ENCODE measurements around the gene TGM2.

The TGM2 gene

DNA sequence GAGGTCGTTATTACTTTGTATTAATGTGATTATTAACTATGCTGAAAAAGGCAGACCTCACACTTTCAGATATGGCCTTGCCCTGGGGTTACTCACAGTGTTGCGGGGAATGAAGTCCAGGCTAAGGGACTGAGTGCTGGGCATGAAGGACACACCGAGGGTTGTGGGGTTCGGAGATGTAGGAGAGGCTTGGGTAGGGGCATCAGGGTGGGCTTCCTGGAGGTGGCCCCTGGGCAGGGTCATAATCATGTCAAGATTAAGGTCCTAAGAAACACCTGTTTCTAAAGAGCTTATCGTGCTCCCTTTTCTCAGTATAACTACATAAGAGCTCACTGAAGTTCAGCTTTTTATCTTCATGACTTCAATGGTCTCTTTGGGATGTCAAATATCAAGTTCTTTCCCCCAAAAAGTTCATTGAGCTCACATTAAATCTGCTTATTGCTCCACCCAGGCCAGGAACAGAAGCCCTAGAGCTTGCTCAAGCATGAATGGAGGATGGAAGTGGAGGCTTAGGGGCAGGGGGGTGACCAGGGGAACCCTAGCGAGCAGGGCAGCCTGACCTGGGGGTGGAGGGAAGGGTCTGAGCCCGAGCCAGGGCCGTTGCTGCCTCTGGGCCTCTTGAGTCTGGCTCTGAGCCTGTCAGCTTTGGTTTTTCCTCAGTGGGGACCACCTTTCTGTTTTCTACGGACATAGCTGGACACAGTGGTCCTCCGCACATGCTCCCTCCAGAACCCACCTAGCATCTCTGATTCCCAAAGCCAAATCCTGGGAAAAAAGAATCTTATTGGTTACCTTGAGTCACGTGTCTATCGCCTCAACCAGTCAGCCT, 37.3 kb upstream of the TGM2 start:
- Histone ChIP-seq H3K4me3 (ENCODE audit: low read length) (no peak overlapping the region), H3K4me1 (ENCODE audit: low read length) (no peaks in the 10 kb centered on the region), H3K9me2 (replicated peaks; ENCODE audit: insufficient read depth, low read length) (no peaks in the 10 kb centered on the region), H3K27ac (ENCODE audit: low read length) (no peak overlapping the region), H3K9ac (ENCODE audit: low read length) (no peak overlapping the region), H3K27me3 (replicated peaks; ENCODE audit: insufficient read depth, low read length) (no peaks in the 10 kb centered on the region), H3K79me2 (ENCODE audit: low read length) (no peaks in the 10 kb centered on the region), H3K36me3 (replicated peaks; ENCODE audit: insufficient read depth, low read length) (no peaks in the 10 kb centered on the region), H4K20me1 (ENCODE audit: insufficient read depth, low read length) (no peaks in the 10 kb centered on the region), H2AFZ (ENCODE audit: low read length) (no peak overlapping the region), H3F3A (ENCODE audit: insufficient read depth, low read length) (no peaks in the 10 kb centered on the region), H3K9me3 (replicated peaks; ENCODE audit: insufficient read depth, low read length) (no peaks in the 10 kb centered on the region), H3K4me2 (ENCODE audit: low read depth, low read length) (no peak overlapping the region)
- TF ChIP-seq CTCF (IDR thresholded peaks at IDR 0.05; ENCODE audit: low read length) (no peak), EZH2 (optimal IDR thresholded peaks at IDR 0.05; ENCODE audit: low read depth, low read length) (no peak), EZH2phosphoT487 (IDR thresholded peaks at IDR 0.05; ENCODE audit: low read length) (no peak)
- DNase-seq: no peak

- Histone ChIP-seq H3K27ac (ENCODE audit: low read length) (no peak overlapping the region), H3K36me3 (replicated peaks; ENCODE audit: insufficient read depth, low read length) (no peaks in the 10 kb centered on the region), H3K4me1 (ENCODE audit: low read length) (no peaks in the 10 kb centered on the region), H3K9me2 (replicated peaks; ENCODE audit: insufficient read depth, low read length) (no peaks in the 10 kb centered on the region), H3K4me3 (ENCODE audit: low read length) (no peak overlapping the region), H3K9ac (ENCODE audit: low read length) (no peak overlapping the region), H3K9me3 (replicated peaks; ENCODE audit: insufficient read depth, low read length) (no peaks in the 10 kb centered on the region), H4K20me1 (ENCODE audit: insufficient read depth, low read length) (no peaks in the 10 kb centered on the region), H3K79me2 (ENCODE audit: low read length) (no peaks in the 10 kb centered on the region), H3F3A (ENCODE audit: insufficient read depth, low read length) (no peaks in the 10 kb centered on the region), H3K27me3 (replicated peaks; ENCODE audit: insufficient read depth, low read length) (no peaks in the 10 kb centered on the region), H3K4me2 (ENCODE audit: low read depth, low read length) (no peak overlapping the region), H2AFZ (ENCODE audit: low read length) (no peak overlapping the region)
- DNase-seq: no peak
- TF ChIP-seq EZH2 (optimal IDR thresholded peaks at IDR 0.05; ENCODE audit: low read depth, low read length) (no peak), CTCF (IDR thresholded peaks at IDR 0.05; ENCODE audit: low read length) (no peak)
These were observed 36.3 kb upstream of the TGM2 start for GRCh38 chr20:38201356-38201755.

DNA sequence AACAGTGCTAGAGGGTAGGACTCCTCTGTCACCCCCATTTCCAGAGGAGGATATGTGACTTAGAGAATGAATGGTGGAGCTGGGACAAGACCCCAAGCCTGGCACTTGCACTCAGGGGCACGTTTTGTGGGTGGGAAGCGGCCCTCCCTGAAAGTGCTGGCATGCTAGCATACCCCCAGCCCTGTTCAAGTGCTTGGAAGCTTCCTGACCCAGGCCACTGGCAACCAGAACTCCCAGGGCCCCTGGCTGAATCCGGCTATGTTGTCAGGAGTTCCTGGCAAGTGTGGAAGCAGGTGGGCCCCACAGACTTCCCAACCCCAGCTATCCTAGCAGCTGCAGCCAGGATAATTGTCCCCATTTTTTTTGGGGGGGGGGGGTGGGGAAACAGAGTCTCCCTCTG, 35.6 kb upstream of the TGM2 start:
- DNase-seq: no peak
- Histone ChIP-seq H3K36me3 (replicated peaks; ENCODE audit: insufficient read depth, low read length) (no peaks in the 10 kb centered on the region), H3K4me3 (ENCODE audit: low read length) (no peak overlapping the region), H3K4me2 (ENCODE audit: low read depth, low read length) (no peak overlapping the region), H3K9ac (ENCODE audit: low read length) (no peak overlapping the region), H3K79me2 (ENCODE audit: low read length) (no peaks in the 10 kb centered on the region), H3K9me3 (replicated peaks; ENCODE audit: insufficient read depth, low read length) (no peaks in the 10 kb centered on the region), H3K4me1 (ENCODE audit: low read length) (no peaks in the 10 kb centered on the region), H2AFZ (ENCODE audit: low read length) (no peak overlapping the region), H3K27ac (ENCODE audit: low read length) (no peak overlapping the region), H3K9me2 (replicated peaks; ENCODE audit: insufficient read depth, low read length) (no peaks in the 10 kb centered on the region), H3F3A (ENCODE audit: insufficient read depth, low read length) (no peaks in the 10 kb centered on the region), H4K20me1 (ENCODE audit: insufficient read depth, low read length) (no peaks in the 10 kb centered on the region), H3K27me3 (replicated peaks; ENCODE audit: insufficient read depth, low read length) (no peaks in the 10 kb centered on the region)
- TF ChIP-seq EZH2phosphoT487 (IDR thresholded peaks at IDR 0.05; ENCODE audit: low read length) (no peak), CTCF (IDR thresholded peaks at IDR 0.05; ENCODE audit: low read length) (no peak), EZH2 (optimal IDR thresholded peaks at IDR 0.05; ENCODE audit: low read depth, low read length) (no peak)
